ENCODE data around the gene GPSM3. TPM values are rescaled to one million over a fixed set of nuclear protein-coding genes. Genes with fewer than 3 reads are reported as not detected.

GPSM3 gene
- total RNA-seq, 1 experiment from 2014 or later: 11.8 TPM

DNA sequence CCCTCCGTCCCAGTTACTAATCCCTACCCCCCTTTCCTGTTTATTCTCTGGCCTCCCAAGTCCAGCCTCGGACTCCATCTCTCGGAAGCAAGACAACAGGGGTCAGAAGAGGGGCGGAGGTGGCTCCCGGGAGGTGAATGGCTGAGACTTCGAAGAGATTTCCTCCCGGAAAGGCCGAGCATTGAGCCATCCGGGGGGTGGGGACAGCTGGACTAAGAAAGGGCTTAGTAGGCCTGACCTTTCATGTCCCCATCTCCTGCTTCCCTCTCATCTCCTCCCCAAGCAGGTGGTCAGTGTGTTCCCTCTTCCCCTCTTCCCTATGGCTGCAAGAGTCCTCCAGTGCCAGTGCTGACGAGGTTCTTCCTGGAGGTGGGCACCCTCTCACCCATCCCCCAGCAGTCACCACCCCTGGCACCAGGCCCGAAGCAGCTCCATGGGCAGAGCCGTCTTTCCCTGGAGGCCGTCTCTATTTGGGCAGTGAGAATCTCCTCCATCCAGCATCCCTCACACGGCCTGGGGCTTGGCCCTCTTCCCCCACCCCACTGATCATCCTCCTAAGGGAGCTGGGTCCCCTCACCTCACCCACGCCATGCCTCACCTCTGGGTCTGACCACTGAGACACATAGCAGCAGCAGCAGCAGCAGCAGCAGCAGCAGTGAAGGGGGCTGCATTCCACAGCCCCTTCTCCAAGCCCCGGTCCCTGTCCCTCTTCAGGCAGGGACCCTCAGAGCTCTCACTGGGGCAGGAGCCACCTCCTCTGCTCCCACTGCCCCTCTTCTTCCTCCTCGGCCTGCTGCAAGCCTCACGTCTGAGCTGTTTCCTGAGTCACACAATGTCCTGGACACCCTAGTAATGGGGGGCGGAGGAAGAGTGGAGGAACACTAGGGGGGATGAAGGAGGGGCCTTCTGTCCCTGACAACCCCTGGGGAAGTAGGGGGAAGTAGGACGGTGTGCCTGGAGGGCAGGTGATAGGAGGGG lies 31.1 kb upstream of the GPSM3 start, which contains the start of gene NOTCH4:
TSS of gene NOTCH4 (minus strand) at position 810 of the 978 bp plus-strand sequence. CDS start at position 671, 139 bp downstream.
- Histone ChIP-seq H2BK120ac (ENCODE audit: low read depth, low read length, poor library complexity, severe bottlenecking) (no peak within 1 kb of the TSS), H2AFZ (ENCODE audit: low read length) (no peak within 1 kb of the TSS), H4K5ac (ENCODE audit: insufficient read length, low read depth, low read length) (no peak within 1 kb of the TSS), H3K9ac (ENCODE audit: extremely low read depth, insufficient read length, low read length) (no peak within 1 kb of the TSS), H2BK15ac (ENCODE audit: low read depth, low read length) (no peak within 1 kb of the TSS), H4K8ac (replicated peaks; ENCODE audit: insufficient read length, low read depth, low read length) (no peak within 1 kb of the TSS), H3K18ac (ENCODE audit: insufficient read length, low read depth, low read length) (no peak within 1 kb of the TSS), H3K14ac (ENCODE audit: insufficient read depth, low read length) (no peak within 1 kb of the TSS; the same call in 1 of the 2 replicates), H3K4me1 (ENCODE audit: insufficient read depth, low read length) (0 out of 2 replicates have a peak, but pooled peaks cover 6% of the 10 kb centered on the region), H3K4ac (ENCODE audit: low read depth, low read length) (no peak within 1 kb of the TSS), H2AK5ac (ENCODE audit: insufficient read length, low read length) (no peak within 1 kb of the TSS), H2BK20ac (ENCODE audit: low read depth, low read length, poor library complexity, severe bottlenecking) (no peak within 1 kb of the TSS), H3K4me2 (ENCODE audit: insufficient read depth, insufficient read length, low read length) (no peak within 1 kb of the TSS), H2BK5ac (ENCODE audit: insufficient read length, low read length) (no peak within 1 kb of the TSS), H3K56ac (ENCODE audit: insufficient read length, low read depth, low read length) (no peak within 1 kb of the TSS), H3K27me3 (ENCODE audit: insufficient read depth, low read length) (no peaks in the 10 kb centered on the region), H3K23ac (ENCODE audit: insufficient read length, low read depth, low read length) (no peak within 1 kb of the TSS), H3K23me2 (ENCODE audit: insufficient read length, low read depth, low read length, poor library complexity, severe bottlenecking) (no peaks in the 10 kb centered on the region), H3K9me3 (ENCODE audit: control insufficient read depth, low read depth, low read length) (no peaks in the 10 kb centered on the region), H3K79me2 (ENCODE audit: insufficient read depth, low read length) (no peaks in the 10 kb centered on the region), H4K91ac (ENCODE audit: insufficient read length, low read depth, low read length) (no peak within 1 kb of the TSS), H3K79me1 (ENCODE audit: insufficient read depth, low read depth, low read length, poor library complexity, severe bottlenecking) (no peaks in the 10 kb centered on the region), H2BK12ac (ENCODE audit: insufficient read length, low read depth, low read length) (no peak within 1 kb of the TSS), H3T11ph (ENCODE audit: low read length) (no peak within 1 kb of the TSS), H3K27ac (ENCODE audit: insufficient read length, low read depth, low read length) (no peak within 1 kb of the TSS), H4K20me1 (ENCODE audit: control insufficient read depth, insufficient read depth, insufficient read length) (no peaks in the 10 kb centered on the region)
- Mint-ChIP-seq H3K27ac (no peak within 1 kb of the TSS; a peak in 1 of 7 replicates), H3K4me3 (no peak within 1 kb of the TSS), H3K27me3 (ENCODE audit: low read depth) (peaks cover 19% of the 10 kb centered on the region), H3K36me3 (ENCODE audit: insufficient read depth in 1 of 3, low read depth in 3 of 3) (no peaks in the 10 kb centered on the region), H3K4me1 (peaks cover 18% of the 10 kb centered on the region in 2 experiments), H3K9me3 (no peaks in the 10 kb centered on the region)
- WGBS (ENCODE audit: extremely low coverage, insufficient read length, low lambda C conversion rate): no CpG with 5 or more reads among the region's 20 CpGs
- DNase-seq: no peak
- TF ChIP-seq, protein P1, sequence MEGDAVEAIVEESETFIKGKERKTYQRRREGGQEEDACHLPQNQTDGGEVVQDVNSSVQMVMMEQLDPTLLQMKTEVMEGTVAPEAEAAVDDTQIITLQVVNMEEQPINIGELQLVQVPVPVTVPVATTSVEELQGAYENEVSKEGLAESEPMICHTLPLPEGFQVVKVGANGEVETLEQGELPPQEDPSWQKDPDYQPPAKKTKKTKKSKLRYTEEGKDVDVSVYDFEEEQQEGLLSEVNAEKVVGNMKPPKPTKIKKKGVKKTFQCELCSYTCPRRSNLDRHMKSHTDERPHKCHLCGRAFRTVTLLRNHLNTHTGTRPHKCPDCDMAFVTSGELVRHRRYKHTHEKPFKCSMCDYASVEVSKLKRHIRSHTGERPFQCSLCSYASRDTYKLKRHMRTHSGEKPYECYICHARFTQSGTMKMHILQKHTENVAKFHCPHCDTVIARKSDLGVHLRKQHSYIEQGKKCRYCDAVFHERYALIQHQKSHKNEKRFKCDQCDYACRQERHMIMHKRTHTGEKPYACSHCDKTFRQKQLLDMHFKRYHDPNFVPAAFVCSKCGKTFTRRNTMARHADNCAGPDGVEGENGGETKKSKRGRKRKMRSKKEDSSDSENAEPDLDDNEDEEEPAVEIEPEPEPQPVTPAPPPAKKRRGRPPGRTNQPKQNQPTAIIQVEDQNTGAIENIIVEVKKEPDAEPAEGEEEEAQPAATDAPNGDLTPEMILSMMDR (conservative IDR thresholded peaks at IDR 0.05): no peak

Measured in H9 (cell line).